GM12891 (cell line): ENCODE results near the gene MTPN.

ENCODE experiments used
- POLR2AphosphoS5 ChIP-seq: IDR thresholded peaks from 2 replicates; pipeline ENCODE4 v1.6.1; 2011; ENCODE audit warnings: low read depth, low read length, control low read depth
- TAF1 ChIP-seq: IDR thresholded peaks from 2 replicates; pipeline ENCODE4 v1.6.1; 2011; ENCODE audit warnings: low read depth, low read length, control low read depth

GRCh38 chr7:135925210-135925609 is 51.9 kb downstream of the MTPN start:
- TF ChIP-seq POLR2AphosphoS5, result no peak
- no peak for TF ChIP-seq TAF1
